ENCODE measurements around the gene SBSN.

SBSN gene

GRCh38 chr19:35554076-35554475 is 26.0 kb upstream of the SBSN start:
- no peak for DNase-seq

GRCh38 chr19:35553385-35554000 is 25.4 kb upstream of the SBSN start:
- DNase-seq, result no peak

- DNase-seq, result no peak
Observed at GRCh38 chr19:35552534-35553384, 24.6 kb upstream of the SBSN start.

GRCh38 chr19:35551091-35551810 is 23.1 kb upstream of the SBSN start:
- DNase-seq, result no peak

DNA sequence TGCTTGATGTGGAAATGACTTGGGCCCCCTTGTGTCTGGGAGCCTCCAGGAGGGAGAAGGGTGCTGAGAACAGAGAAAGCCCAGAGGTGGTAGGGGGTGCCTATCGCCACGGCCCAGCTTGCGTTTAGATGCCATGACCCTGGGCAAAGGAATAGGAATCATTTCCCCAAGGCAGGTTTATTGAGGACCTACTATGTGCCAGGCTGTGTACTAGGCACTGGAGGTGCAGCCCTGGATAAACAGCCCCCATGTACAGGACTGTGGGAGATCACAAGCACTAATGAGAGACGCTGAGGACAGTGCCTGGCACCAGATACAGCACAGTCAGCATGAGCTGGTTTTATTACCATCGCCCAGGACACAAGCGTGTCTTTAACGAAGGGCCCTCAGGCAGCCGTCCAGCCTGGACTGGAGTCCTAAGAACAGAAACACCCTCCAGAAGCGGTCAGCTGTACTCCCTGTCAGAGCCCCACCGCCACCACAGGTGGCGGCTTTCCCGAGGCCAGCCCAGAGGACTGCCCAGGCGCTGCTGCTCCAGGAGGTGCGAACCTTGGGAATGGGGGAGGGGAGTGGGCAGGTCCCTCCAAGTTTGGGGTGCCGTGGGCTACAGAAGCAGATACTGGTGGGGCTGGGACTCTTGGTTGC is 21.9 kb upstream of the SBSN start:
- DNase-seq, result no peak

DNA sequence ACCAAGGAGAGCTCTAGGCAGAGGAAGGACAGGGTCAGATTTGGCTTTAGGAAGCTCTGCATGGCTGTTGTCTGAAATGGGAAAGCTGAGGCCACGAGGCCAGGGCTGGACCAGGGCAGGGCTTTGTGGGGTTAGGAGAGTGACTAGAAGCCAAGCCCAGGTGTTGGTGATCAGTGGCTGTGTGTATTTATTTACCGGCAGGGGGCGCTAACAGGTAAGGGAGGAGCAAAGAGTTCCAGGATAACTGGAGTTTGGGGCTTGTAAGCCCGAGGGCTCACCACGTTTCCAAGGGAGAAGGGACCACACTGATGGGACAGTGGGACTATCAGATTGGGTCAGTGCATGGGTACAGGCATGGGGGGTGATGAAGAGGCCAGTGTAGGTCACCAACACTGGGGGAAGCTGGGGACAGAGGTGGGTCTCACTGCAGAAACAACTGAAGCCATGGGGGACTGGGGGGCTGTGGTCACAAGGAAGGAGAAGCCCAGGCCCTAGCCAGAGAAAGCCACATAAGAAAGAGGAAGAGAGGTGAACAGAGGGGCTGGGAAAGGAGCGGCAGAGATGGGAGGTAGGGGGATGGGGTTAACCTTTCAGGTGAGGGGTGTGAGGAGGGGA is 21.2 kb upstream of the SBSN start:
- peak; percentile 7 to 52 for DNase-seq

GRCh38 chr19:35546532-35546931 is 18.4 kb upstream of the SBSN start:
- no peak for DNase-seq

- no peak for DNase-seq
Observed at GRCh38 chr19:35545855-35546381, 17.8 kb upstream of the SBSN start.

GRCh38 chr19:35545001-35545854 is 17.1 kb upstream of the SBSN start, which contains the start of gene TMEM147:
TMEM147 (plus strand) TSS chr19:35545626; CDS start chr19:35545740, 114 bp downstream.
- peak; percentile 84 to 89 for DNase-seq

DNA sequence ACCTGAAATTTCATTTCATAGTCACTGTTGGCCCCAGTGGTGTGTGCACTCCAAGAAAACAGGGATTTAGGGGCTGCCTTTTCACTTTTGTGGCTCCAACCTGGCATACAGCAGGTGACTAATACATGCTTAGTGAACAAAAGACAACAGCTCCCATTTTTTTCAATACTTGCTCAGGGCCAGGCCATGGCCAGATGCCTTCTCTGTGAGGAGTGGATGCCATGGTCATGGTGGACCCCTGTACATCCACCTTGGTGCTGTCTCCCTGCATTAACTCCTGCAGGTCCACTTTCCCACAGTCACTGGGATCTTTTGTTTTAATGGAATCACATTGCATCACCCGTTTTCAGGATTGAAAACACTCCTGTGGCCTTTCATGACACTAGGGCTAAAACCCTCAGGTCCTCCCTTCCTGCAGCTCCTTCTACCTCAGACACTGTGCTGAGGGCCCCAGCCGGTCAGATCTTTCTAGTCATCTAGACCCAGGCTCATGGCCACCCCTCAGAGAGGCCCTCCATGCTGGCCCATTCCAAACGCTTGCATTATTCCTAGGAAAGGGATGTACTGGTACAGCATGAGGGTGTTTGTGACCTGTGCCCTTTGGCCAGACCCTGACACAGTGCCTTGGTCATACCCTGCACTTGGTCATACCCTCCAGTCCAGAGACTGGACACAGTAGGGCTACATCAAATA is 16.1 kb upstream of the SBSN start:
- no peak for DNase-seq

GRCh38 chr19:35543280-35544109 is 15.4 kb upstream of the SBSN start:
- no peak for DNase-seq

DNA sequence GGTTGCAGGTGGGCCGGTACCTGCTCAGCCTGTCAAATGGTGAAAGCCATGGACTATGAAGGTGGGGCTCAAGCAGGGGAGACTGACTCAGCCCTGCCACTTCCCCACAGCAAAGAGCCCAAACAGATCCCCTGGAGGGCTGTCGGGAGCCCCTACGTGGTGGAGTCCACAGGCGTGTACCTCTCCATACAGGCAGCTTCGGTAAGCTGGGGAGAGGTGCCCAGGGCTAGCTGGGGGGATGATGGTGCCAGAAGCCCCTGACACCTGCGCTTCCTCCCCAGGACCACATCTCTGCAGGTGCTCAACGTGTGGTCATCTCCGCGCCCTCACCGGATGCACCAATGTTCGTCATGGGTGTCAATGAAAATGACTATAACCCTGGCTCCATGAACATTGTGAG is 14.1 kb upstream of the SBSN start:
- no peak for DNase-seq

GRCh38 chr19:35540356-35540927 is 12.3 kb upstream of the SBSN start:
- DNase-seq, result no peak

DNA sequence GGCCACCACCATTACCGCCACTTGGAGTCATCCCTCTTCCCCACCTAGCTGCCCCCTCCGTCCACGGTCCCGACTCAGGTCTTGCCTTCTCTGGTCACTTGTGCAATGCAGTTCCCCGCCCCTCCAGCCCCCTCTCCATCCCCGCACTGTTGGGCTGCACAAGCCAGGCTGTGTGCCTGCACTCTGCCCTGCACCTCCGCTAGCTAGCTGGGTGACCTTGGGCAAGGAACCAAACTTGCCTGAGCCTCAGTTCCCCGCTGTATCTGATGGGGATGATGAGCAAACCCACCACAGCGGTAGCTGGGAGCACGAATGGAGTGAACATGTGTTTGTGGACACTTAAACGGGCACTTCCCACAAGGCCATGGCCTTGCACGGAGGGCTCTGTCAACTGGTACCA is 11.7 kb upstream of the SBSN start:
- no peak for DNase-seq

- no peak for DNase-seq
Observed at GRCh38 chr19:35539314-35539713, 11.2 kb upstream of the SBSN start.

GRCh38 chr19:35534803-35535480 is 6.8 kb upstream of the SBSN start:
- no peak for DNase-seq

- DNase-seq, result no peak
Observed at GRCh38 chr19:35533822-35534392, 5.8 kb upstream of the SBSN start.

GRCh38 chr19:35533201-35533821 is 5.2 kb upstream of the SBSN start, which contains the start of gene GAPDHS:
GAPDHS (plus strand) TSS chr19:35533456; CDS start chr19:35533528, 72 bp downstream.
- DNase-seq, result no peak

Data from hippocampal formation (tissue), 2 donors.